A549 (cell line): Measurements from ENCODE around the gene RNF214. TPM values are rescaled to one million over a fixed set of nuclear protein-coding genes. Genes with fewer than 3 reads are reported as not detected.

ENCODE experiments used
- ATAC-seq, 2 experiments: fragments of 200-7000 bp in 1 of 2; fragments of >200 bp in 1 of 2; cut with Nextera tagmentation in 1 of 2; cut with Tn5 transposase in 1 of 2; 3 replicates each; pipeline versions ENCODE4 v1.8.0 to v1.9.1; 2018 to 2020; ENCODE audit warnings: mild to moderate bottlenecking in 1 of 2, moderate library complexity in 1 of 2
- CTCF ChIA-PET: fragments of 300-600 bp; sonication (Branson Sonifier 250); formaldehyde crosslinking; extraction: SDS; loops from one replicate; lab custom pipeline; 2021; ENCODE audit warnings: antibody characterized with exemption, inconsistent platforms; lab: Yijun Ruan, JAX
- POLR2A ChIA-PET: fragments of 350-600 bp; formaldehyde crosslinking; extraction: SDS; loops from one replicate; lab custom pipeline; 2021; ENCODE audit warnings: antibody characterized with exemption, inconsistent platforms; lab: Yijun Ruan, JAX
- DNase-seq, 2 experiments: peaks; one replicate each; pipeline versions ENCODE4 v3.0.0 to v3.0.0-alpha.2; 2011 to 2016; ENCODE audit warnings: low read depth in 1 of 2, low spot score in 1 of 2
- FAIRE-seq: peaks from 2 replicates; lab custom pipeline; 2011; peaks lifted over from hg19 to GRCh38; lab: Jason Lieb, UNC
- H3K27ac ChIP-seq, 2 experiments: fragments of >200 bp; sonication (Bioruptor Twin); formaldehyde crosslinking; 3 replicates each; pipeline ENCODE4 v1.5.1; 2016 to 2017
- H3K4me1 ChIP-seq: fragments of >200 bp; sonication (Bioruptor Twin); formaldehyde crosslinking; 3 replicates; pipeline ENCODE4 v1.6.1; 2016
- H3K4me2 ChIP-seq: fragments of >200 bp; sonication (Bioruptor Twin); formaldehyde crosslinking; 3 replicates; pipeline ENCODE4 v1.6.1; 2016
- H3K4me3 ChIP-seq: fragments of >200 bp; sonication (Bioruptor Twin); formaldehyde crosslinking; 3 replicates; pipeline ENCODE4 v1.5.1; 2016
- H3K9me3 ChIP-seq: fragments of >200 bp; sonication (Bioruptor Twin); formaldehyde crosslinking; 3 replicates; pipeline ENCODE4 v1.6.1; 2016
- BCL3 ChIP-seq: fragments of >200 bp; sonication (Bioruptor Twin); formaldehyde crosslinking; IDR thresholded peaks from 3 replicates; pipeline ENCODE4 v1.6.1; 2016
- BHLHE40 ChIP-seq: IDR thresholded peaks from 2 replicates; pipeline ENCODE4 v1.6.1; 2012; ENCODE audit warnings: low read depth, low read length, inconsistent platforms
- EHF ChIP-seq: fragments of 250-450 bp; sonication (Bioruptor Pico); IDR thresholded peaks from 2 replicates; pipeline ENCODE4 v1.5.0; 2020; ENCODE audit warnings: mild to moderate bottlenecking
- EHMT2 ChIP-seq: fragments of 200-600 bp; sonication (generic); IDR thresholded peaks from 2 replicates; pipeline ENCODE4 v1.6.1; 2016; ENCODE audit warnings: antibody characterized with exemption, low read depth, mild to moderate bottlenecking, moderate library complexity
- ESRRA ChIP-seq: fragments of 150-350 bp; IDR thresholded peaks from 2 replicates; pipeline ENCODE4 v1.6.1; 2014; ENCODE audit warnings: mild to moderate bottlenecking, low read length, borderline replicate concordance
- FOSL2 ChIP-seq, 2 experiments: fragments of 450-650 bp in 1 of 2; fragments of >200 bp in 1 of 2; sonication (Bioruptor Twin) in 1 of 2; formaldehyde crosslinking; IDR thresholded peaks; 2 replicates each; pipeline versions ENCODE4 v1.5.0 to v1.6.1; 2016 to 2020; ENCODE audit warnings: mild to moderate bottlenecking in 1 of 2, moderate library complexity in 1 of 2
- FOXS1 ChIP-seq: fragments of 250-450 bp; sonication (Bioruptor Pico); IDR thresholded peaks from 2 replicates; pipeline ENCODE4 v1.5.0; 2020; ENCODE audit warnings: mild to moderate bottlenecking, moderate library complexity
- GATA3 ChIP-seq: IDR thresholded peaks from 2 replicates; pipeline ENCODE4 v1.6.1; 2012; ENCODE audit warnings: borderline replicate concordance
- HDAC2 ChIP-seq: fragments of 200-600 bp; sonication (generic); IDR thresholded peaks from 2 replicates; pipeline ENCODE4 v1.6.1; 2016
- HOXB5 ChIP-seq: fragments of 250-450 bp; sonication (Bioruptor Pico); IDR thresholded peaks from 2 replicates; pipeline ENCODE4 v1.5.0; 2020; ENCODE audit warnings: mild to moderate bottlenecking, moderate library complexity
- JUNB ChIP-seq: fragments of >200 bp; sonication (Bioruptor Twin); formaldehyde crosslinking; IDR thresholded peaks from 2 replicates; pipeline ENCODE4 v1.6.1; 2016
- MAFK ChIP-seq: fragments of 450-650 bp; IDR thresholded peaks from 2 replicates; pipeline ENCODE4 v1.6.1; 2014; ENCODE audit not compliant: partially characterized antibody
- MAX ChIP-seq: IDR thresholded peaks from 2 replicates; pipeline ENCODE4 v1.6.1; 2012
- MAZ ChIP-seq: fragments of 150-350 bp; IDR thresholded peaks from 2 replicates; pipeline ENCODE4 v1.6.1; 2014; ENCODE audit warnings: antibody characterized with exemption, low read depth, low read length, borderline replicate concordance
- MYC ChIP-seq: IDR thresholded peaks from 2 replicates; pipeline ENCODE4 v1.6.1; 2012; ENCODE audit warnings: mild to moderate bottlenecking, inconsistent platforms, low read length, improper control_type of control experiment, borderline replicate concordance
- PHF8 ChIP-seq: fragments of 200-600 bp; sonication (generic); IDR thresholded peaks from 2 replicates; pipeline ENCODE4 v1.6.1; 2016; ENCODE audit warnings: low read depth, mild to moderate bottlenecking, antibody characterized with exemption, moderate library complexity, borderline replicate concordance
- POLR2A ChIP-seq: IDR thresholded peaks from 2 replicates; pipeline ENCODE4 v1.6.1; 2012; ENCODE audit warnings: mild to moderate bottlenecking, low read length
- POLR2AphosphoS2 ChIP-seq: conservative IDR thresholded peaks from 2 replicates; pipeline ENCODE4 v1.6.1; 2012; ENCODE audit warnings: low read length, improper control_type of control experiment, inconsistent platforms
- RAD21 ChIP-seq, 2 experiments: fragments of >200 bp in 1 of 2; sonication (Bioruptor Twin) in 1 of 2; formaldehyde crosslinking in 1 of 2; IDR thresholded peaks in 1 of 2; conservative IDR thresholded peaks in 1 of 2; 2 replicates in 1 of 2; 3 replicates in 1 of 2; pipeline ENCODE4 v1.6.1; 2012 to 2018; ENCODE audit warnings: inconsistent platforms in 1 of 2
- RARB ChIP-seq: fragments of 250-450 bp; sonication (Bioruptor Pico); IDR thresholded peaks from 2 replicates; pipeline ENCODE4 v1.8.0; 2021; ENCODE audit warnings: mild to moderate bottlenecking, moderate library complexity
- RCOR1 ChIP-seq: fragments of 150-350 bp; IDR thresholded peaks from 2 replicates; pipeline ENCODE4 v1.6.1; 2014; ENCODE audit warnings: antibody characterized with exemption, low read length, low read depth
- RFX5 ChIP-seq: fragments of 450-650 bp; IDR thresholded peaks from 2 replicates; pipeline ENCODE4 v1.7.1; 2014; ENCODE audit warnings: antibody characterized with exemption, mild to moderate bottlenecking, moderate library complexity
- RNF2 ChIP-seq: fragments of 200-600 bp; sonication (generic); IDR thresholded peaks from 2 replicates; pipeline ENCODE4 v1.6.1; 2016; ENCODE audit warnings: low read depth, mild to moderate bottlenecking, antibody characterized with exemption, moderate library complexity, borderline replicate concordance
- SMC3 ChIP-seq: fragments of >200 bp; sonication (Bioruptor Twin); formaldehyde crosslinking; IDR thresholded peaks from 3 replicates; pipeline ENCODE4 v1.6.1; 2018; ENCODE audit warnings: inconsistent platforms
- SREBF2 ChIP-seq: fragments of 450-650 bp; IDR thresholded peaks from 2 replicates; pipeline ENCODE4 v1.6.1; 2014; ENCODE audit warnings: mild to moderate bottlenecking, moderate library complexity
- TFCP2L1 ChIP-seq: fragments of 250-450 bp; sonication (Bioruptor Pico); IDR thresholded peaks from 2 replicates; pipeline ENCODE4 v1.5.0; 2021; ENCODE audit warnings: mild to moderate bottlenecking
- WGBS: methylation state at CpG from one replicate; pipeline ENCODE4 v1.1.6; 2017; ENCODE audit errors: missing lambda C conversion rate; 5-methylcytosine and 5-hydroxymethylcytosine counted together
- polyA plus RNA-seq, 4 experiments: library from polyadenylated mRNA; depleted of rRNA in 3 of 4; stranded (reverse); fragments of >200 nt; fragmentation: RNase III in 1 of 4; extraction: RNeasy Plus Mini Kit Qiagen cat#74134 plus additional on column Dnase treatment in 1 of 4; gene quantifications; 2 replicates in 3 of 4; 3 replicates in 1 of 4; pipeline ENCODE4 v1.2.3, GENCODE V29; 2011 to 2017
- TF ChIP-seq, protein P1 (sequence below): IDR thresholded peaks from 2 replicates; pipeline ENCODE4 v1.6.1; 2012; ENCODE audit warnings: low read depth, borderline replicate concordance
- TF ChIP-seq, protein P2 (sequence below): IDR thresholded peaks from 2 replicates; pipeline ENCODE4 v1.6.1; 2012

Gene RNF214
- polyA plus RNA-seq, 2 of the 4 experiments (the other 2 are of a cell fraction): 11.0 to 15.9 TPM

- TF ChIP-seq RFX5 (no peak), PHF8 (no peak), BCL3 (no peak), RNF2 (no peak), FOSL2 (IDR thresholded peaks at IDR 0.05) (no peak), FOSL2 (CRISPR knock-in tag; IDR thresholded peaks at IDR 0.05) (no peak), MYC (no peak), GATA3 (no peak), HOXB5 (CRISPR knock-in tag) (no peak)
- TF ChIP-seq, protein P1, sequence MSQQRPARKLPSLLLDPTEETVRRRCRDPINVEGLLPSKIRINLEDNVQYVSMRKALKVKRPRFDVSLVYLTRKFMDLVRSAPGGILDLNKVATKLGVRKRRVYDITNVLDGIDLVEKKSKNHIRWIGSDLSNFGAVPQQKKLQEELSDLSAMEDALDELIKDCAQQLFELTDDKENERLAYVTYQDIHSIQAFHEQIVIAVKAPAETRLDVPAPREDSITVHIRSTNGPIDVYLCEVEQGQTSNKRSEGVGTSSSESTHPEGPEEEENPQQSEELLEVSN: no peak
Measured at GRCh38 chr11:117212697-117213355, 19.6 kb upstream of the RNF214 start (continued).

- POLR2A ChIA-PET: no interaction called here
- no peak overlapping the region for H3K4me3 ChIP-seq
- TF ChIP-seq POLR2AphosphoS2 (no peak), ESRRA (no peak), TFCP2L1 (no peak), JUNB (no peak), FOXS1 (CRISPR knock-in tag) (no peak), MAX (no peak), RARB (CRISPR knock-in tag) (no peak), FOSL2 (IDR thresholded peaks at IDR 0.05) (no peak), FOSL2 (CRISPR knock-in tag; IDR thresholded peaks at IDR 0.05) (no peak)
- H3K9me3 ChIP-seq: no peaks in the 10 kb centered on the region
- 91% methylated on average over 7 of the region's 7 CpGs for WGBS
- H3K27ac ChIP-seq: no peak overlapping the region
- FAIRE-seq (no peak), DNase-seq (no peak), ATAC-seq (no peak)
- H3K4me1 ChIP-seq: no peaks in the 10 kb centered on the region
- no peak overlapping the region for H3K4me2 ChIP-seq
- CTCF ChIA-PET: interaction anchor here (0.6 to 2.5 kb wide), 3 partner anchors 12 to 17 kb away, joined by 3 to 13 read pairs (median 3); partner anchors contain the start of gene PCSK7
Measured at GRCh38 chr11:117214404-117215110, 17.9 kb upstream of the RNF214 start.

DNA sequence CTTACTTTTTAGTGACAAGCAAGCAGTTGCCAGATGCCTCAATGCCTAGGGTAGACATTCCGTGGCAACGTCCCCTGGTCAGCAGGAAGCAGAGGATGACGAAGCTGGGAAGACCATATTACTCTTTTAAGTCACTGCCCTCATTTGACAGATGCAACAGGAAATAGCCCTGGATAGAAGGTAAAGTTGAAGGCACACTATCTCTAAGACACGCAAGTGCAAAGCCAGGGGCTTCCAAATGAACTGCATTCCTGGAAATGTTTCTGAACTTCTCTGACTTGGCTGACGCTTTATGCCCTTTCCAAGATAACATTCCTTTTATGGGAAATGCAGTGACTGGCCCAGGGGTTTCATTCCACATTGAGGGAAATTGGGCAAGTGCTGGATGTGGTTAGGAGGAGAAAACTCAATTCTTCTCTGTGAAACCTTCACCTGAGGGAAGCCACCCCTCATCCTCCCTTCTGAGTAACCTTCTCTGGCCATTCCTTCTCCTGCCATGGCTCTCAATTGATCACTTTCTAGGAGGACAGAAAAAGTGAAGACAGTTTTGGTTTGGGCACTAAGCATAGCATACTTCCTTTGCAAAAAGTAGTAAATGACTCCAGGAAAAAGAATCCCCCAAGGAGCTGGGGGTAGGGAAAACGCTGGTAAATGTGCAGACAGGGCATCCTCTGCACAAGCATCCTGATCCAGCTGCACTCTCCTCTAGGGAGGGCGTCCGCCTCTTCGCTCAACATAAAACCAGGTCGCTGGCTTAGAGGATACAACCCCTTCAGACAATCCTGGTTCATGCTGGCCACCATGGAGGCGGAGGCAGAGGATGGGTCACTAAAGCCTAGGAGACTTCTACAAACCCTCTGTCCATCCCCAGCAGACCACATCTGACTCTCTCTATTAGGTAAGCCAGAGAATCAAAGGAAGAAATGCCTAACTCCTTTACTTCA lies 15.1 kb upstream of the RNF214 start:
- DNase-seq (no peak), ATAC-seq (no peak), FAIRE-seq (no peak)
- TF ChIP-seq SREBF2 (no peak), FOXS1 (CRISPR knock-in tag) (no peak), POLR2A (no peak), MAZ (no peak), BHLHE40 (no peak), EHMT2 (no peak), ESRRA (no peak), RCOR1 (no peak), MAFK (no peak), RARB (CRISPR knock-in tag) (no peak), RNF2 (no peak), HDAC2 (no peak), RAD21 (conservative IDR thresholded peaks at IDR 0.05 in 1 of 2, IDR thresholded peaks at IDR 0.05 in 1 of 2) (no peak), EHF (no peak), SMC3 (no peak)
- TF ChIP-seq, protein P2, sequence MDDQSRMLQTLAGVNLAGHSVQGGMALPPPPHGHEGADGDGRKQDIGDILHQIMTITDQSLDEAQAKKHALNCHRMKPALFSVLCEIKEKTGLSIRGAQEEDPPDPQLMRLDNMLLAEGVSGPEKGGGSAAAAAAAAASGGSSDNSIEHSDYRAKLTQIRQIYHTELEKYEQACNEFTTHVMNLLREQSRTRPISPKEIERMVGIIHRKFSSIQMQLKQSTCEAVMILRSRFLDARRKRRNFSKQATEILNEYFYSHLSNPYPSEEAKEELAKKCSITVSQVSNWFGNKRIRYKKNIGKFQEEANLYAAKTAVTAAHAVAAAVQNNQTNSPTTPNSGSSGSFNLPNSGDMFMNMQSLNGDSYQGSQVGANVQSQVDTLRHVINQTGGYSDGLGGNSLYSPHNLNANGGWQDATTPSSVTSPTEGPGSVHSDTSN: no peak
- TF ChIP-seq, protein P1: no peak
- WGBS: 86% methylated on average over 11 of the region's 11 CpGs
- ChIA-PET CTCF (interaction anchor here (0.9 to 2.7 kb wide), 2 partner anchors 9 to 36 kb away, joined by 3 to 18 read pairs; no protein-coding TSS in a partner anchor), POLR2A (no interaction called here)
- H3K4me2 ChIP-seq: no peak overlapping the region
- H3K9me3 ChIP-seq: no peaks in the 10 kb centered on the region
- no peak overlapping the region for H3K27ac ChIP-seq
- 0 out of 3 replicates have a peak, but pooled peaks cover 4% of the 10 kb centered on the region for H3K4me1 ChIP-seq
- H3K4me3 ChIP-seq: no peak overlapping the region
